ENCODE results near the gene RASA4. TPM values are rescaled to one million over a fixed set of nuclear protein-coding genes. Genes with fewer than 3 reads are reported as not detected.
"Not testable (repeated sequence)": the region's sequence is repeated elsewhere in the genome, so short reads cannot be mapped to it uniquely, and the experiment has no call there.

The RASA4 gene
- polyA plus RNA-seq, 1 donor: 30.1 TPM

DNA sequence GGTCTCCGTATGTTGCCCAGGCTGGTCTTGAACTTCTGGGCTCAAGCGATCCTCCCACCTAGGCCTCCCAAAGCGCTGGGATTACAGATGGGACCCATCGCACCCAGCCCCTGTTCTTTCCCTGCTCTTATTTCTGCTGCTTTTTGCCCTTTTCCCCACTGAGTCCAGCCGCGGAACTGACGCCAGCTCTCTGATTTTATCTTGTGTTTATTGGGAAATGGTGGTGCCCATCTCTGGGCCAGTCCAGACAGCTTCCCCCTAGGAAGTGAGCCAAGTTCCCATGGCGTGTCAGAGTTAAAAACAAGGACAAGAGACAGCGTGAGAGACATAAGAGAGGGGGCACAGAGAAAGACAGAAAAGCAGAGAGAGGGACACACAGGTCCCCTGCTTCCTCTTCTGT lies 14.1 kb upstream of the RASA4 start:
- not testable (repeated sequence) for H3K27ac ChIP-seq (ENCODE audit: low read length); H3K4me3 ChIP-seq (ENCODE audit: low read length); H3K4me1 ChIP-seq (ENCODE audit: control insufficient read depth, insufficient read depth, low read length); H3K36me3 ChIP-seq (ENCODE audit: control insufficient read depth, insufficient read depth, low read length); H3K27me3 ChIP-seq (ENCODE audit: control insufficient read depth, insufficient read depth, low read length); DNase-seq; H3K9me3 ChIP-seq (ENCODE audit: control insufficient read depth, low read depth, low read length)
- WGBS (ENCODE audit: insufficient coverage, low lambda C conversion rate): no CpG with 5 or more reads among the region's 9 CpGs

DNA sequence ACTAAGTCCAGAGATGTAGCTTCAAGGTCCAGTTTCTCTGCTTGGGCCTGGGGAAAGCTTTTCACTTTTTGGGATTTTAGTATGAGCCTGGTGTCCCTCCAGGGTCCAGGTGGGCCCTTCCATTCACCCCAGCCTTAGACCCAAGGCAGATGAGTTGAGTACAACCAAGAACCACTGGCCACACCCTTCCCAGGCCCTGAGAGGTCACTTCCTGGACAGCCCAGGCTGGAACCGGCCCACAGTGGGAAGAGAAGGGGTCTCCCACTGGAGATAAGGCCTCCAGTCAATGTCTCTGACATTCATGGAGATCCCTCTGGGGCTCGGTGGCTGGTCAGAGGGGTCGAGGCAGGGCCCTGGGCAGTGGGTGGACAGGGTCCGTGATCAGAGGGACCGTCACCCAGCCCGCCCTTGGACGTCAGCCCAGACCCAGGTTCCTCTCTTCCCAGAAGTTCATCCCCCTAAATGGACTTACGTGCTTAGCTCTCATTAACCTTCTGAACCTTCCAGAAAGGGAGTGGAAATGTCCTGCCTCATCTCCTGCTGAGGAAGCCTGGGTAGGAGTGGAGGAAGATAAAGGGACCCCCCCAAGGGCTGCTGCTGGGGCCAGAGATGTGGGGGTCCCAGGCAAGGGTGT lies 10.8 kb upstream of the RASA4 start:
- H3K9me3 ChIP-seq (ENCODE audit: control insufficient read depth, low read depth, low read length); H3K27me3 ChIP-seq (ENCODE audit: control insufficient read depth, insufficient read depth, low read length); H3K4me3 ChIP-seq (ENCODE audit: low read length); DNase-seq; H3K4me1 ChIP-seq (ENCODE audit: control insufficient read depth, insufficient read depth, low read length); H3K36me3 ChIP-seq (ENCODE audit: control insufficient read depth, insufficient read depth, low read length); H3K27ac ChIP-seq (ENCODE audit: low read length): not testable (repeated sequence)
- no CpG with 5 or more reads among the region's 8 CpGs for WGBS (ENCODE audit: insufficient coverage, low lambda C conversion rate)

DNA sequence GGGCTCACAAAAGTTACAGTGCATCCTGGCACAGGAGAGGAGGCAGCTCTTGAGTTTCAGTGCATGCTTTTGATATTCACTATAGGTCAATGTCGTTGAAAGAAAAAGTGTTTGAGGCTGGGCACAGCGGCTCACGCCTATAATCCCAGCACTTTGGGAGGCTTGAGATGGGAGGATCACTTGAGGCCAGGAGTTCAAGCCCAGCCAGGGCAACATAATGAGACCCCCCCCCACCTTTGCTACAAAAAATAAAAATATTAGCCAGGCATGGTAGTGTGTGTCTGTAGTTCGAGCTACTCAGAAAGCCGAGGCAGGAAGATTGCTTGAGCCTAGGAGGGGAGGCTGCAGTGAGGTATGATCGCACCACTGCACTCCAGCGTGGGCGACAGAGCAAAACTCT lies 1.6 kb upstream of the RASA4 start:
- not testable (repeated sequence) for H3K27me3 ChIP-seq (ENCODE audit: control insufficient read depth, insufficient read depth, low read length); DNase-seq; H3K36me3 ChIP-seq (ENCODE audit: control insufficient read depth, insufficient read depth, low read length); H3K4me1 ChIP-seq (ENCODE audit: control insufficient read depth, insufficient read depth, low read length); H3K9me3 ChIP-seq (ENCODE audit: control insufficient read depth, low read depth, low read length); H3K27ac ChIP-seq (ENCODE audit: low read length); H3K4me3 ChIP-seq (ENCODE audit: low read length)
- WGBS (ENCODE audit: insufficient coverage, low lambda C conversion rate): no CpG with 5 or more reads among the region's 8 CpGs

DNA sequence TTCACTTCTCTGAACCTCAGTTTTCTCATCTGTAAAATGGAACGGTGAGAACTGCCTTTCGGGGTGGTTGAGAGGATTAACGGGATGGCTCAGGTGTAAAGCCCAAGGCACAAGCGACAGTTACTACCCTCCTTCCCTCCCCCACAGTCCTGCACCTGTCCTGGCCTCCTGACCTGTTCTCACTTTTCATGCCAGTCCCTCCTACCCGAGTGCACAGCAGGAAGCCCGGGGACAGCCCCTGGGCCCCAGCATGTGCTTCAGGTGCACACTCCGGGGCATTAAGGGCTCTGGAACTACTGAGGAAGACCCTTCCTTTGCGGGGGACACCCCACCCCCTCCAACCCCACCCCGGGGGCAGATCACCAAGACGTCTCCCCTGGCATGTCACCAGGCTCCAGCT lies 626 bp downstream of the RASA4 start:
- WGBS (ENCODE audit: insufficient coverage, low lambda C conversion rate): no CpG with 5 or more reads among the region's 10 CpGs

DNA sequence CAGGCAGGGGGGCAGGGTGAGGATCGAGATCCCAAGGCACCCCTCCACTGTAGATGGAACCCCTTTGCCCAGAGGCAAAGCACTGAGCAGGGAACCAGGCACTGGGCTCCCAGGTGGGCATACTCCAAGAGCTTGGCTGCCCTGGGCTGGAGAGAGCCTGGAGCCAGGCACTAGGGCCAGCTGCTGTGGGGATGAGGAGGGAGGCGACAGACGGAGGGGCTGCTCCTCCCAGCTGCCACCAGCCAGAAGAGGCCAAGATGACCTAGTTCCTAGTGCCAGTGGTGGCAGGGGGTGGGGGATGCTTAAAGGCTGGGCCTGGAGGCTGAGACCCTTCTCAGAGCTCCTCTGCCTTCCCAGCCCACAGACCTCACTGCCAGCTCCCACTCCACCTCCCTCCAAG lies 1.7 kb downstream of the RASA4 start:
- DNase-seq: not testable (repeated sequence)

More for the DNA sequence above, 626 bp downstream of the RASA4 start:
- not testable (repeated sequence) for H3K27ac ChIP-seq (ENCODE audit: low read length); H3K27me3 ChIP-seq (ENCODE audit: control insufficient read depth, insufficient read depth, low read length); H3K36me3 ChIP-seq (ENCODE audit: control insufficient read depth, insufficient read depth, low read length); H3K9me3 ChIP-seq (ENCODE audit: control insufficient read depth, low read depth, low read length); DNase-seq; H3K4me1 ChIP-seq (ENCODE audit: control insufficient read depth, insufficient read depth, low read length); H3K4me3 ChIP-seq (ENCODE audit: low read length)

DNA sequence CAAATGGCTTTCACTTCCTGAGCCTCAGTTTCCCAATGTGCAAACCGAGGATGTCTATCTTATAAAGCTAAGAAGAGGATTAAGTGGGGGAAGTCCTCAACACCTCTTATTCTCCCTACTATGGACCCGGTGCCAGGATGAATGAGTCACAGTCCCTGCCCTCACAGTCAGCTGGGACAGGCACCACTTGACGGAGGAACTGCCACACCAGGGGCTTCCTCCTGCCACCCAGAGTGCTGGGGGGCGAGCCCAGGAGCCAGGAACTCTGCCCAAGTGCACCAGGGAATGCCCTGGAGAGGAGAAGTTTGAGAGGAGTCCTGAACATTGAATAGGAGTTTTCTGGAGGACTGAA lies 2.2 kb downstream of the RASA4 start:
- H3K27ac ChIP-seq (ENCODE audit: low read length); H3K4me1 ChIP-seq (ENCODE audit: control insufficient read depth, insufficient read depth, low read length); H3K9me3 ChIP-seq (ENCODE audit: control insufficient read depth, low read depth, low read length); H3K27me3 ChIP-seq (ENCODE audit: control insufficient read depth, insufficient read depth, low read length); DNase-seq; H3K36me3 ChIP-seq (ENCODE audit: control insufficient read depth, insufficient read depth, low read length); H3K4me3 ChIP-seq (ENCODE audit: low read length): not testable (repeated sequence)
- WGBS (ENCODE audit: insufficient coverage, low lambda C conversion rate): no CpG with 5 or more reads among the region's 4 CpGs

More for the DNA sequence above, 1.7 kb downstream of the RASA4 start:
- H3K27ac ChIP-seq (ENCODE audit: low read length); H3K4me3 ChIP-seq (ENCODE audit: low read length); H3K27me3 ChIP-seq (ENCODE audit: control insufficient read depth, insufficient read depth, low read length); H3K4me1 ChIP-seq (ENCODE audit: control insufficient read depth, insufficient read depth, low read length); H3K36me3 ChIP-seq (ENCODE audit: control insufficient read depth, insufficient read depth, low read length); H3K9me3 ChIP-seq (ENCODE audit: control insufficient read depth, low read depth, low read length): not testable (repeated sequence)
- no CpG with 5 or more reads among the region's 3 CpGs for WGBS (ENCODE audit: insufficient coverage, low lambda C conversion rate)

DNA sequence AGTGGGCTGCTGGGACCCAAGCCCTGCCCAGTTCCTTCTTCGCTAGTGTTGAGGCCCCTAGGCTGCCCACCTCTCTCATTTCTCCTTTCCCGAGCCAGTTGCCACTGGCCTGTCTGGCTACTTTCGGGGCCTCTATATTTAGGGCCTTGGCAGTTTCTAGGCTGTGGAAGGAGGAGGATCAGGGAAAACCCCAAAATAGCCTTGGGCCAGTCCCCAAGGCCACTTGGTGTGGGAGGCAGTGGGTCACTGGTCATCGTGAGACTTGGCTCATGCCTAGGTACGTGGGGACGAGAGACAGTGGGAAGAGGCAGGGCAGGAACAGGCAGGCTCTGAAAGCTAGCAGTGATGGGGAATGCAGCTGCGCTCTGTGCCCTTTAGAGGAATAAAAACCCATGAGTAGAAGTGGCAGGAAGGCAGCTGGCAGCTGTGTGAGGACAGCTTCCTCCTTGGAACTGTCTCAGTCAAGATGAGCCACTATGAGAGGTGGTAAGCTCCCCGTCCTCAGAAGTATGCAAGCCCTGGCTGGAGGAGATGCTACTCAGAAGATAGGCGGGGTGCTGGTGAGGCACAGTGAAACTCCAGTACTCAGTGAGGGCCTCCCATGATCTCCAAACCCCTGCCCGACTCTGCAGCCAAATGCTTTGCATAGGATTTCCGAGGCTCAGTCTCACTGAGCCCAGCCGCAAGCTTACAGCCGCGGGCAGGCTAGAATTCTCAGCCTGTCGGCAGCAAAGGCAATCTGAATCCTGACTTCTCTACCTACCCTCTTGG lies 2.8 kb downstream of the RASA4 start:
- H3K36me3 ChIP-seq (ENCODE audit: control insufficient read depth, insufficient read depth, low read length); H3K27me3 ChIP-seq (ENCODE audit: control insufficient read depth, insufficient read depth, low read length); DNase-seq; H3K27ac ChIP-seq (ENCODE audit: low read length); H3K4me3 ChIP-seq (ENCODE audit: low read length); H3K4me1 ChIP-seq (ENCODE audit: control insufficient read depth, insufficient read depth, low read length); H3K9me3 ChIP-seq (ENCODE audit: control insufficient read depth, low read depth, low read length): not testable (repeated sequence)
- WGBS (ENCODE audit: insufficient coverage, low lambda C conversion rate): no CpG with 5 or more reads among the region's 15 CpGs

DNA sequence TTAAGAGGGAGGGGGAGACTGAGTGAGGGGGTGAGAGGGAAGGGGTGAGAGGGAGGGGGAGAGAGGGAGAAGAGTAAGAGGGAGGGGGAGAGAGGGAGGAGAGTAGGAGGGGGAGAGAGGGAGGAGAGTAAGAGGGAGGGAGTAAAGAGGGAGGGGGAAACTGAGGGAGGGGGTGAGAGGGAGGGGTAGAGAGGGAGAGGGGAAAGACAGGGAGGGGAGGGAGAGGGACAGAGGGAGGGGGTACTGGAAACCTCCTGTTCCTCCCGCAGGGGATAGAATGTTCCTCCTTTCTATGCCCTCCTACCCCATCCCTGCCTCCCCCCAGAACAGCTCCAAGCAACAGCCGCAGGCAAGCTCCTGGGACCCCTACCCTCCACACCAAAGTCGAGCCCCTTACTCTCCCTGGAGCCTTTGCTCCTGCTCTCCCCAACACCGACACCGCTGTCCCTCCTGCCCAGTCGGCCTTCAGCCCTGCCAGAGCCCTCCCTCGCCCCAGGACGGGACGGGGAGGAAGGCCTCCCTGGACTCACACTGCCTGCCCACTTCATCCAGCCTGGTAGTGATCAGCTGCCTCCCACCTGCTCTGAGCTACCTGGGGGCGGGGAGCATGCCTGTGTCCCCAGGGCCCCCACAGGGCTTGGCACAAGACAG lies 4.8 kb downstream of the RASA4 start:
- H3K9me3 ChIP-seq (ENCODE audit: control insufficient read depth, low read depth, low read length); H3K27ac ChIP-seq (ENCODE audit: low read length); H3K27me3 ChIP-seq (ENCODE audit: control insufficient read depth, insufficient read depth, low read length); H3K36me3 ChIP-seq (ENCODE audit: control insufficient read depth, insufficient read depth, low read length); H3K4me3 ChIP-seq (ENCODE audit: low read length); H3K4me1 ChIP-seq (ENCODE audit: control insufficient read depth, insufficient read depth, low read length): not testable (repeated sequence)
- peak in 1 of 2 donors; percentile 23 for DNase-seq
- WGBS (ENCODE audit: insufficient coverage, low lambda C conversion rate): no CpG with 5 or more reads among the region's 10 CpGs

DNA sequence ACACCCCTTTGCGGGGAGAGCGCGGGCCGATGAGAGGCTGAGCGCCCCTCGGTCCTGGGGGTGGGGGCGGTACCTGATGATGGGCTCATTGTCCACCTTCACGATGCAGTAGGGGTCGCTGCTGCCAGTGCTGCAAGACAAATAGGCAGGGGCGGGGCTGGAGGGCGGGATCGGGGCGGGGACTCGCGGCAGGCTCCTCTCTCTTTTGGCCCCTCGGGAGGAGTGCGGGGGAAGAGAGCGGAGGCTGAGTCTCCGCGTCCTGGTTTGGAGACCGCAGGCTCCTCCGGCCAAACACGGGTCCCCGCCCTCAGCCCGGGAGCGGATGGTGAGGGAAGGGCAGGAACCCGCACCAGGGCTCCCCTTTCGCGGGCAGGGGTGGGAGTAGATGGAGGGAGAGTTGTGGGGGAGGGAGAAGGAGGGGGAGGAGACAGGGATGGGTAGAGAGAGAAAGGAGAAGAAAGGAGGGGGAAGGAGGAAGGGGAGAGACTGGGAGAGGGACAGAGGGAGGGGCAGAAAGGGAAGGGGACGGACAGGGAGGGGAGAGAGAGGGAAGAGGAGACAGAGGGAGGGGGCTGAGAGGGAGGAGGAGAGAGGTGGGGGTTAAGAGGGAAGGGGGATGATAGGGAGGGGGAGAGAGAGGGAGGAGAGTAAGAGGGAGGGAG lies 5.4 kb downstream of the RASA4 start:
- not testable (repeated sequence) for H3K9me3 ChIP-seq (ENCODE audit: control insufficient read depth, low read depth, low read length); H3K4me3 ChIP-seq (ENCODE audit: low read length); H3K27me3 ChIP-seq (ENCODE audit: control insufficient read depth, insufficient read depth, low read length); H3K27ac ChIP-seq (ENCODE audit: low read length); H3K36me3 ChIP-seq (ENCODE audit: control insufficient read depth, insufficient read depth, low read length); DNase-seq; H3K4me1 ChIP-seq (ENCODE audit: control insufficient read depth, insufficient read depth, low read length)
- no CpG with 5 or more reads among the region's 30 CpGs for WGBS (ENCODE audit: insufficient coverage, low lambda C conversion rate)

DNA sequence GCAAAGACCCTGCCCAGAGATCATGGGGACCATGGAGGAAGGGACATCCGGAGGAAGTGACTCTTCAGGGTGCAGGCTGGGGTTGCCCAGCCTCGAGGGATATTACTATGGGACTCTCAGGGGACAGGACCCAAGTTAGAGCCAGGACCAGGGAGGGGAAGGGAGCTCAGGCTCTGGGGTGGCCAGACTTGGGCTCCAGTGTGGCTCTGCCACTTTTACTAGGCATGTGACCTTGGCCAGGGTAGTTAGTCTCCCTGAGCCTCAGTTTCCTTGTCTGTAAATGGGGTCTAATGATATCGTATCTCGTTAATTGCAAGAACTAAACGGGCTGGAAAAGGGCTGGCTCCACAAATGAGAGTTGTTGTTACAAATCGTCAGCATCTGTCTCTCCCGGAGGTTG lies 6.1 kb downstream of the RASA4 start:
- not testable (repeated sequence) for DNase-seq; H3K27me3 ChIP-seq (ENCODE audit: control insufficient read depth, insufficient read depth, low read length)
- WGBS (ENCODE audit: insufficient coverage, low lambda C conversion rate): no CpG with 5 or more reads among the region's 7 CpGs

More for the DNA sequence above, 6.1 kb downstream of the RASA4 start:
- not testable (repeated sequence) for H3K4me3 ChIP-seq (ENCODE audit: low read length); H3K36me3 ChIP-seq (ENCODE audit: control insufficient read depth, insufficient read depth, low read length); H3K4me1 ChIP-seq (ENCODE audit: control insufficient read depth, insufficient read depth, low read length); H3K27ac ChIP-seq (ENCODE audit: low read length); H3K9me3 ChIP-seq (ENCODE audit: control insufficient read depth, low read depth, low read length)

Measured in large intestine (tissue), 3 donors.